HepG2 (cell line): ENCODE measurements around the gene ARHGAP31. TPM values are rescaled to one million over a fixed set of nuclear protein-coding genes. Genes with fewer than 3 reads are reported as not detected.

Experiments
- ATAC-seq: fragments of 200-7000 bp; cut with Tn5 transposase; 3 replicates; pipeline ENCODE4 v1.9.1; 2020; ENCODE audit warnings: mild to moderate bottlenecking, moderate library complexity
- BruUV-seq: library from RNA; stranded (reverse); fragments of 400-500 nt; replicated peaks from 2 replicates; lab custom pipeline; 2021; lab: Mats Ljungman, UMichigan
- CTCF ChIA-PET: fragments of 300-600 bp; formaldehyde crosslinking; extraction: SDS; loops from one replicate; lab custom pipeline; 2021; ENCODE audit warnings: low total read pairs, inconsistent platforms, low intra/inter-chr PET ratio; lab: Yijun Ruan, JAX
- POLR2A ChIA-PET: fragments of 350-600 bp; sonication (Branson Sonifier 250); formaldehyde crosslinking; loops from one replicate; lab custom pipeline; 2020; ENCODE audit warnings: antibody characterized with exemption, inconsistent platforms; lab: Yijun Ruan, JAX
- DNase-seq: peaks from one replicate; pipeline ENCODE4 v3.0.0-alpha.2; 2015; ENCODE audit warnings: low spot score
- FAIRE-seq: peaks from 3 replicates; lab custom pipeline; 2011; peaks lifted over from hg19 to GRCh38; lab: Jason Lieb, UNC
- H2AFZ ChIP-seq: one replicate; pipeline ENCODE4 v1.6.1; 2011; ENCODE audit warnings: low read length, inconsistent platforms
- H3K27ac ChIP-seq: fragments of 300-600 bp; 3 replicates; pipeline ENCODE4 v1.8.0; 2011; ENCODE audit warnings: mixed run types, mild to moderate bottlenecking, mixed read lengths, low read length, inconsistent platforms; ENCODE audit not compliant: insufficient read depth; ENCODE audit errors: extremely low read length
- H3K27me3 ChIP-seq, 2 experiments: fragments of 200-600 bp in 1 of 2; 2 replicates in 1 of 2; 3 replicates in 1 of 2; pipeline versions ENCODE4 v1.6.0 to v1.8.0; 2011; ENCODE audit warnings: low read length in 2 of 2, mild to moderate bottlenecking in 2 of 2, moderate library complexity in 2 of 2, inconsistent platforms in 1 of 2; ENCODE audit not compliant: insufficient read depth in 2 of 2, control insufficient read depth in 1 of 2
- H3K36me3 ChIP-seq, 2 experiments: fragments of 200-600 bp in 1 of 2; replicated peaks in 1 of 2; 2 replicates in 1 of 2; 3 replicates in 1 of 2; pipeline versions ENCODE4 v1.5.1 to v1.8.0; 2011; ENCODE audit warnings: low read length in 2 of 2, inconsistent platforms in 1 of 2; ENCODE audit not compliant: insufficient read depth in 2 of 2, control insufficient read depth in 1 of 2
- H3K4me1 ChIP-seq: 2 replicates; pipeline ENCODE4 v1.5.1; 2012; ENCODE audit warnings: low read length, inconsistent platforms; ENCODE audit not compliant: insufficient read depth
- H3K4me2 ChIP-seq: 2 replicates; pipeline ENCODE4 v1.6.0; 2011; ENCODE audit warnings: low read depth, low read length, inconsistent platforms
- H3K4me3 ChIP-seq, 3 experiments: fragments of 200-600 bp in 1 of 3; sonication (generic), shearing (Covaris generic) in 1 of 3; replicated peaks in 1 of 3; 2 replicates each; pipeline ENCODE4 v1.5.1; 2011 to 2016; ENCODE audit warnings: low read length in 3 of 3, inconsistent platforms in 2 of 3, low read depth in 2 of 3, mild to moderate bottlenecking in 2 of 3, control low read depth in 1 of 3, mixed read lengths in 1 of 3; ENCODE audit not compliant: insufficient read depth in 1 of 3
- H3K79me2 ChIP-seq: one replicate; pipeline ENCODE4 v1.6.1; 2011; ENCODE audit warnings: low read length, inconsistent platforms; ENCODE audit not compliant: insufficient read depth
- H3K9ac ChIP-seq: 2 replicates; pipeline ENCODE4 v1.6.0; 2011; ENCODE audit warnings: mild to moderate bottlenecking, low read depth, low read length, inconsistent platforms; ENCODE audit not compliant: insufficient read depth
- H3K9me3 ChIP-seq: 2 replicates; pipeline ENCODE4 v1.5.1; 2012; ENCODE audit warnings: mild to moderate bottlenecking, low read length
- H4K20me1 ChIP-seq: 2 replicates; pipeline ENCODE4 v1.6.0; 2011; ENCODE audit warnings: inconsistent platforms, mild to moderate bottlenecking, low read length, moderate library complexity; ENCODE audit not compliant: insufficient read depth
- CHD4 ChIP-seq: fragments of 200-600 bp; sonication (generic); IDR thresholded peaks from 2 replicates; pipeline ENCODE4 v1.7.0; 2017; ENCODE audit warnings: mild to moderate bottlenecking, low read length, borderline replicate concordance
- IKZF1 ChIP-seq: fragments of 450-650 bp; IDR thresholded peaks from 2 replicates; pipeline ENCODE4 v1.7.1; 2016
- ISX ChIP-seq: sonication (generic); formaldehyde crosslinking; conservative IDR thresholded peaks from 2 replicates; pipeline ENCODE4 v1.5.0; 2020; ENCODE audit warnings: missing genetic modification reagents
- NCOR1 ChIP-seq: fragments of 200-600 bp; sonication (generic); IDR thresholded peaks from 2 replicates; pipeline ENCODE4 v1.7.0; 2017; ENCODE audit warnings: antibody characterized with exemption, low read length, borderline replicate concordance
- SCMH1 ChIP-seq: sonication (generic); formaldehyde crosslinking; IDR thresholded peaks from 2 replicates; pipeline ENCODE4 v1.9.0; 2021; ENCODE audit warnings: missing genetic modification reagents, mild to moderate bottlenecking, borderline replicate concordance
- ZNF569 ChIP-seq: sonication (generic); formaldehyde crosslinking; IDR thresholded peaks from 2 replicates; pipeline ENCODE4 v1.5.0; 2020; ENCODE audit warnings: mild to moderate bottlenecking, missing genetic modification reagents, moderate library complexity, borderline replicate concordance
- ZNF768 ChIP-seq: sonication (generic); formaldehyde crosslinking; IDR thresholded peaks from 2 replicates; pipeline ENCODE4 v1.4.0; 2020; ENCODE audit warnings: missing genetic modification reagents
- WGBS: methylation state at CpG from one replicate; pipeline ENCODE4 v1.1.6; 2017; ENCODE audit warnings: low lambda C conversion rate; 5-methylcytosine and 5-hydroxymethylcytosine counted together
- in situ Hi-C: cut with HindIII; loops from 2 replicates; pipeline ENCODE4 v1.10.0; 2017; ENCODE audit warnings: low pct_unique_long_range_greater_than_20kb; ENCODE audit not compliant: extremely low pct_ligation_motif_present
- intact Hi-C: fragments of 100-400 bp; cut with micrococcal nuclease; formaldehyde crosslinking; loops from one replicate; pipeline ENCODE4 v1.10.0; 2022; ENCODE audit not compliant: unreplicated experiment
- polyA plus RNA-seq, 8 experiments: library from polyadenylated mRNA; depleted of rRNA in 3 of 8; stranded (reverse) in 7 of 8; unstranded in 1 of 8; fragments of >200 nt; fragmentation: Illumina TruSeq in 4 of 8; extraction: Trizol in 4 of 8; gene quantifications; 2 replicates each; pipeline versions ENCODE4 v1.2.1 to v1.2.3, GENCODE V29; 2011 to 2016; ENCODE audit warnings: low read depth in 4 of 8, missing spikeins in 1 of 8, mixed read lengths in 1 of 8; ENCODE audit not compliant: insufficient read depth in 1 of 8
- total RNA-seq, 5 experiments: library from RNA; depleted of rRNA; stranded (reverse); fragments of >200 nt; fragmentation: Illumina TruSeq; extraction: Trizol; gene quantifications; 2 replicates each; pipeline ENCODE4 v1.2.3, GENCODE V29; 2016; ENCODE audit warnings: low read depth in 1 of 5
- TF ChIP-seq, protein P1 (sequence below): IDR thresholded peaks from 2 replicates; pipeline ENCODE4 v1.6.1; 2016; ENCODE audit warnings: mild to moderate bottlenecking
- TF ChIP-seq, protein P2 (sequence below): sonication (generic); formaldehyde crosslinking; IDR thresholded peaks from 2 replicates; pipeline ENCODE4 v1.4.0; 2020; ENCODE audit warnings: missing genetic modification reagents, borderline replicate concordance
- TF ChIP-seq, protein P3 (sequence below): sonication (generic); formaldehyde crosslinking; IDR thresholded peaks from 2 replicates; pipeline ENCODE4 v1.8.0; 2022; ENCODE audit warnings: missing genetic modification reagents, mild to moderate bottlenecking, inconsistent platforms, borderline replicate concordance
- TF ChIP-seq, protein P4 (sequence below): IDR thresholded peaks from 2 replicates; pipeline ENCODE4 v1.6.1; 2016; ENCODE audit warnings: low read depth
- TF ChIP-seq, protein P5 (sequence below): sonication (generic); formaldehyde crosslinking; IDR thresholded peaks from 2 replicates; pipeline ENCODE4 v1.5.1; 2020; ENCODE audit warnings: missing genetic modification reagents, mild to moderate bottlenecking, borderline replicate concordance
- TF ChIP-seq, protein P6 (sequence below): sonication (generic); formaldehyde crosslinking; IDR thresholded peaks from 2 replicates; pipeline ENCODE4 v1.8.0; 2022; ENCODE audit warnings: mild to moderate bottlenecking, missing genetic modification reagents, borderline replicate concordance

The ARHGAP31 gene
- total and polyA plus RNA-seq, 2 of the 13 experiments (the other 11 are each of a cell fraction or from before 2014, with no cell fraction given) = not detected

DNA sequence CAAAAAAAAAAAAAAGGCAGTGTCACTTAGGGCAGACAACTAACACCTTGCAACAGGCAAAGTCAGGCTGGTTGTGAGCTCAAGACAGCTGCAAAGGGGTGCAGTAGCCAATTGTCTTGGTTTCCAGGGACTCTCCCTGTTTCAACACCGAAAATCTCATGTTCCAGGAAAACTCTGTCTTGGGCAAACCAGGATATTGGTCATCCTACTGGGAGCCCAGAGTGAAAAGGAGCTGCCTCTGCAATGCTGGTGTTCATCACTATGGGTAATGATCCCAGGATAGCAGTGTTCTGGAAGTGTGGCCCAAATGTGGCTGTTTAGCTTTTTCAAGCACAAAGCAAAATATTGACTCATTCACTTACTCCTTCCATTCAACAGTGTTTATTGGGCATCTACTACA is 82.6 kb downstream of the ARHGAP31 start:
- Histone ChIP-seq H3K79me2 (no peaks in the 10 kb centered on the region), H2AFZ (no peak overlapping the region), H3K4me1 (no peaks in the 10 kb centered on the region), H3K27me3 (no peaks in the 10 kb centered on the region; a peak in 1 of 5 replicates), H3K4me3 (no peak overlapping the region), H3K36me3 (no peaks in the 10 kb centered on the region), H4K20me1 (no peaks in the 10 kb centered on the region), H3K27ac (no peak overlapping the region), H3K4me2 (no peak overlapping the region), H3K9ac (no peak overlapping the region), H3K9me3 (no peaks in the 10 kb centered on the region)
- WGBS = no CpG with 5 or more reads among the region's 1 CpG
- no peak for ATAC-seq
- ChIA-PET CTCF (no interaction called here), POLR2A (no interaction called here)
- no peak for TF ChIP-seq ZNF569 (CRISPR knock-in tag)
- TF ChIP-seq, protein P1, sequence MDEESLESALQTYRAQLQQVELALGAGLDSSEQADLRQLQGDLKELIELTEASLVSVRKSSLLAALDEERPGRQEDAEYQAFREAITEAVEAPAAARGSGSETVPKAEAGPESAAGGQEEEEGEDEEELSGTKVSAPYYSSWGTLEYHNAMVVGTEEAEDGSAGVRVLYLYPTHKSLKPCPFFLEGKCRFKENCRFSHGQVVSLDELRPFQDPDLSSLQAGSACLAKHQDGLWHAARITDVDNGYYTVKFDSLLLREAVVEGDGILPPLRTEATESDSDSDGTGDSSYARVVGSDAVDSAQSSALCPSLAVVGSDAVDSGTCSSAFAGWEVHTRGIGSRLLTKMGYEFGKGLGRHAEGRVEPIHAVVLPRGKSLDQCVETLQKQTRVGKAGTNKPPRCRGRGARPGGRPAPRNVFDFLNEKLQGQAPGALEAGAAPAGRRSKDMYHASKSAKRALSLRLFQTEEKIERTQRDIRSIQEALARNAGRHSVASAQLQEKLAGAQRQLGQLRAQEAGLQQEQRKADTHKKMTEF (CRISPR knock-in tag) = no peak
- TF ChIP-seq ISX (CRISPR knock-in tag) = no peak
- TF ChIP-seq, protein P2, sequence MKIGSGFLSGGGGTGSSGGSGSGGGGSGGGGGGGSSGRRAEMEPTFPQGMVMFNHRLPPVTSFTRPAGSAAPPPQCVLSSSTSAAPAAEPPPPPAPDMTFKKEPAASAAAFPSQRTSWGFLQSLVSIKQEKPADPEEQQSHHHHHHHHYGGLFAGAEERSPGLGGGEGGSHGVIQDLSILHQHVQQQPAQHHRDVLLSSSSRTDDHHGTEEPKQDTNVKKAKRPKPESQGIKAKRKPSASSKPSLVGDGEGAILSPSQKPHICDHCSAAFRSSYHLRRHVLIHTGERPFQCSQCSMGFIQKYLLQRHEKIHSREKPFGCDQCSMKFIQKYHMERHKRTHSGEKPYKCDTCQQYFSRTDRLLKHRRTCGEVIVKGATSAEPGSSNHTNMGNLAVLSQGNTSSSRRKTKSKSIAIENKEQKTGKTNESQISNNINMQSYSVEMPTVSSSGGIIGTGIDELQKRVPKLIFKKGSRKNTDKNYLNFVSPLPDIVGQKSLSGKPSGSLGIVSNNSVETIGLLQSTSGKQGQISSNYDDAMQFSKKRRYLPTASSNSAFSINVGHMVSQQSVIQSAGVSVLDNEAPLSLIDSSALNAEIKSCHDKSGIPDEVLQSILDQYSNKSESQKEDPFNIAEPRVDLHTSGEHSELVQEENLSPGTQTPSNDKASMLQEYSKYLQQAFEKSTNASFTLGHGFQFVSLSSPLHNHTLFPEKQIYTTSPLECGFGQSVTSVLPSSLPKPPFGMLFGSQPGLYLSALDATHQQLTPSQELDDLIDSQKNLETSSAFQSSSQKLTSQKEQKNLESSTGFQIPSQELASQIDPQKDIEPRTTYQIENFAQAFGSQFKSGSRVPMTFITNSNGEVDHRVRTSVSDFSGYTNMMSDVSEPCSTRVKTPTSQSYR = no peak
- TF ChIP-seq ZNF768 (CRISPR knock-in tag) = no peak
- no peak for TF ChIP-seq NCOR1
- TF ChIP-seq, protein P3, sequence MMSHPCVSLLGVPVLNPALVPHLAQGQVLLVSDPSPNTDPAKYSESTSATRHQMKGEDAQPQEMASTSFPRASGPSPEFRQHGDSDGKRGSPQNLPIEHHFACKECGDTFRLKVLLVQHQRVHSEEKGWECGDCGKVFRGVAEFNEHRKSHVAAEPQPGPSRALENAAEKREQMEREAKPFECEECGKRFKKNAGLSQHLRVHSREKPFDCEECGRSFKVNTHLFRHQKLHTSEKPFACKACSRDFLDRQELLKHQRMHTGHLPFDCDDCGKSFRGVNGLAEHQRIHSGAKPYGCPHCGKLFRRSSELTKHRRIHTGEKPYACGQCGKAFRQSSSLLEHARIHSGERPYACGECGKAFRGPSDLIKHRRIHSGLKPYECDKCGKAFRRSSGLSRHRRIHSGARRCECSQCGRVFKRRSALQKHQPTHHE (CRISPR knock-in tag) = no peak
- no peak for TF ChIP-seq SCMH1 (CRISPR knock-in tag)
- TF ChIP-seq CHD4 = no peak
- TF ChIP-seq, protein P4, sequence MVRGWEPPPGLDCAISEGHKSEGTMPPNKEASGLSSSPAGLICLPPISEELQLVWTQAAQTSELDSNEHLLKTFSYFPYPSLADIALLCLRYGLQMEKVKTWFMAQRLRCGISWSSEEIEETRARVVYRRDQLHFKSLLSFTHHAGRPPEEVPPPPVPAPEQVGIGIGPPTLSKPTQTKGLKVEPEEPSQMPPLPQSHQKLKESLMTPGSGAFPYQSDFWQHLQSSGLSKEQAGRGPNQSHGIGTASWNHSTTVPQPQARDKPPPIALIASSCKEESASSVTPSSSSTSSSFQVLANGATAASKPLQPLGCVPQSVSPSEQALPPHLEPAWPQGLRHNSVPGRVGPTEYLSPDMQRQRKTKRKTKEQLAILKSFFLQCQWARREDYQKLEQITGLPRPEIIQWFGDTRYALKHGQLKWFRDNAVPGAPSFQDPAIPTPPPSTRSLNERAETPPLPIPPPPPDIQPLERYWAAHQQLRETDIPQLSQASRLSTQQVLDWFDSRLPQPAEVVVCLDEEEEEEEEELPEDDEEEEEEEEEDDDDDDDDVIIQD = no peak
- no peak for TF ChIP-seq IKZF1
- TF ChIP-seq, protein P5, sequence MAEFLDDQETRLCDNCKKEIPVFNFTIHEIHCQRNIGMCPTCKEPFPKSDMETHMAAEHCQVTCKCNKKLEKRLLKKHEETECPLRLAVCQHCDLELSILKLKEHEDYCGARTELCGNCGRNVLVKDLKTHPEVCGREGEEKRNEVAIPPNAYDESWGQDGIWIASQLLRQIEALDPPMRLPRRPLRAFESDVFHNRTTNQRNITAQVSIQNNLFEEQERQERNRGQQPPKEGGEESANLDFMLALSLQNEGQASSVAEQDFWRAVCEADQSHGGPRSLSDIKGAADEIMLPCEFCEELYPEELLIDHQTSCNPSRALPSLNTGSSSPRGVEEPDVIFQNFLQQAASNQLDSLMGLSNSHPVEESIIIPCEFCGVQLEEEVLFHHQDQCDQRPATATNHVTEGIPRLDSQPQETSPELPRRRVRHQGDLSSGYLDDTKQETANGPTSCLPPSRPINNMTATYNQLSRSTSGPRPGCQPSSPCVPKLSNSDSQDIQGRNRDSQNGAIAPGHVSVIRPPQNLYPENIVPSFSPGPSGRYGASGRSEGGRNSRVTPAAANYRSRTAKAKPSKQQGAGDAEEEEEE (CRISPR knock-in tag) = no peak
- TF ChIP-seq, protein P6, sequence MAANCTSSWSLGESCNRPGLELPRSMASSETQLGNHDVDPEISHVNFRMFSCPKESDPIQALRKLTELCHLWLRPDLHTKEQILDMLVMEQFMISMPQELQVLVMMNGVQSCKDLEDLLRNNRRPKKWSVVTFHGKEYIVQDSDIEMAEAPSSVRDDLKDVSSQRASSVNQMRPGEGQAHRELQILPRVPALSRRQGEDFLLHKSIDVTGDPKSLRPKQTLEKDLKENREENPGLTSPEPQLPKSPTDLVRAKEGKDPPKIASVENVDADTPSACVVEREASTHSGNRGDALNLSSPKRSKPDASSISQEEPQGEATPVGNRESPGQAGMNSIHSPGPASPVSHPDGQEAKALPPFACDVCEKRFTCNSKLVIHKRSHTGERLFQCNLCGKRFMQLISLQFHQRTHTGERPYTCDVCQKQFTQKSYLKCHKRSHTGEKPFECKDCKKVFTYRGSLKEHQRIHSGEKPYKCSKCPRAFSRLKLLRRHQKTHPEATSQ = no peak
- BruUV-seq = no TSS peak
- no peak for FAIRE-seq
- intact Hi-C loops (no loop called here), in situ Hi-C loops (no loop called here)
- DNase-seq = no peak
